GM18508 (cell line): ENCODE data around the gene CATSPERZ.
"Not testable (repeated sequence)": the region's sequence is repeated elsewhere in the genome, so short reads cannot be mapped to it uniquely, and the experiment has no call there.

Experiments used
- ATAC-seq: cut with Tn5 transposase; IDR thresholded peaks from one replicate; pipeline ENCODE4 v1.9.1; 2021; ENCODE audit warnings: moderate number of reproducible peaks; ENCODE audit not compliant: insufficient read depth, unreplicated experiment

The CATSPERZ gene

DNA sequence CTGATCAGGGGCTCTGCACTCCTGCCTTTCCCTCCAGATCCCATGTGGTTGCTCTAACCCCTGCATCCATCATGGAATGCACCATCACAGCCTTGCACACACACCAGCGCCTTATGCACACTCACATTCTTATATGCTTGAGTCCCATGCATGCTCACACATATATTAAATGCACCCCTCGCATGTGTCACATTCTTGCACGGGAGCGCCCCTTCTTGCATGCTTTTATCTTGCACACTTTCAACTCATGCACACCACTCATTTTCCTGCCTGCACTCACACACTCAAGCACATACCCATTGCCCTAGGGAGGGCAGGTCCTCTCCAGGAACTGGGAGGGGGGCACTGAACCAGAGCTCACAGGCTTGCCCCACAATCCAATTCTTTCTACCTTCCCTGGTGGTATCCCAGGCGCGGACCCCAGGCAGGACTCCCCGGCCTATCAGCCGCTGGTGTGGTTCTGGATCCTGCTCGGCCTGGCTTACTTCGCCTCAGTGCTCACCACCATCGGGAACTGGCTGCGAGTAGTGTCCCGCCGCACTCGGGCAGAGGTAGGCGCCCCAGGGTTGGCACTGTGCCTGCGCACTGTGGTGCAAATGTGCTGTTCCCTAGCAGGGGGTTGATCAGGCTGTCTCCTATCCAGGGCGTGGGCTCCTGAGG, 2.3 kb upstream of the CATSPERZ start:
- no peak for ATAC-seq

DNA sequence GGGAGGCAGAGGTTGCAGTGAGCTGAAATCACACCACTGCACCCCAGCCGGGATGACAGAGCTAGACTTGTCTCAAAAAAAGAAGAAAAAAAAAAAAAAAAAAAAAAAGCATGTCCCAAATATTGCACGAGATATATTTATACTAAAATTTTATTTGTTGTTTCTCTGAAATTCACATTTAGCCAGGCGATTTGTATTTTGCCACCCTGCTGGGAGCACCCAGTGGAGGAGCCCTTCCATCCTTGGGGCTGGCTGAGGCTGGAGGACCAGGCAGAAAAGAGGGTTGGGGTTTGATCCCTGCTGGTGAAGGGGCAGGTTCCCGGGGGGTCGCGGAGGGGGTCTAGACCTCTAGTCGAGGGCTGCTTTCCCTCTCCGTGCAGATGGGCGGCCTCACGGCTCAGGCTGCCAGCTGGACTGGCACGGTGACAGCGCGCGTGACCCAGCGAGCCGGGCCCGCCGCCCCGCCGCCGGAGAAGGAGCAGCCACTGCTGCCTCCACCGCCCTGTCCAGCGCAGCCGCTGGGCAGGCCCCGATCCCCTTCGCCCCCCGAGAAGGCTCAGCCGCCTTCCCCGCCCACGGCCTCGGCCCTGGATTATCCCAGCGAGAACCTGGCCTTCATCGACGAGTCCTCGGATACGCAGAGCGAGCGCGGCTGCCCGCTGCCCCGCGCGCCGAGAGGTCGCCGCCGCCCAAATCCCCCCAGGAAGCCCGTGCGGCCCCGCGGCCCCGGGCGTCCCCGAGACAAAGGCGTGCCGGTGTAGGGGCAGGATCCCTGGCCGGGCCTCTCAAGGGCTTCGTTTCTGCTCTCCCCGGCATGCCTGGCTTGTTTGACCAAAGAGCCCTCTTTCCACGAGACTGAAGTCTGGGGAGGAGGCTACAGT, 952 bp upstream of the CATSPERZ start:
- no peak for ATAC-seq

DNA sequence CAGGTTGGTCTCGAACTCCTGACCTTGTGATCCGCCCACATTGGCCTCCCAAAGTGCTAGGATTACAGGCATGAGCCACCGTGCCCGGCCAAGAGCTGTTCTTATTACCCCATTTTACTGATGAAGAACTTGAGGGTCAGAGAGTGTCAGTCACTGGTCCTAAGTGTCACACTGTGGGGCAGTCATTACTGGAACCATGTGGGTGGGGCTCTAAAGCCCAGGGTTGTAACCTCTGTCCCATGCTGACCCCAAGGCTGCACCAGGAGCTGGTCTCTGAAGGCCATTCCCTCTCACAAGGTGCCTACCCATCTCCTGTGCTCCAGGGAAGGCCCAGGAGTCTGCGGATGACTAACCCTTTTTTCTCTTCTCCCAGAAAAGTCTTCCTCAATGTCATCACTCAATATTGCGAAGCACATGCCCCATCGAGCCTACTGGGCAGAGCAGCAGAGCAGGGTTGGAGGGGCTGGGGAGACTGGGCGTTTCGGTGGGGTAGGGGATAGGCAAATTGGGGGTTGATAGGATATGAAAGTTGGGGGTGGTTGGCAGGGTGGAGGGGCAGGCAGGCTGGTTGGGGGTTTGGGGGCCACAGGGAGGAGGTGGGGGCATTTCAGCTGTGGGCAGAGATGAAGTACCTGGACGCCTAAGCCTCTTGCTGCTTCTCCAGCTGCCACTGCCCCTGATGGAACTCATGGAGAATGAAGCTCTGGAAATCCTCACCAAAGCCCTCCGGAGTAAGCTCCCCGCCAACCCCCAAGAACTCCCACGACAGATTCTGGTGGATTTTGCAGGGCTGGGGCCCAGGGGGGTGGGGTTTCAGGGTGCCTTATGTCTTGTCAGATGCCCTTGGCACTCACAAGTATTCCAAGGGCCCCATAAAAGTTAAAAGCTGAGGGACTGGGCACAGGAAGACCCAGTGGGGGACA, 3.2 kb downstream of the CATSPERZ start:
- ATAC-seq: no peak

- ATAC-seq: no peak
Observed at GRCh38 chr11:64304032-64304315, 3.8 kb downstream of the CATSPERZ start.

DNA sequence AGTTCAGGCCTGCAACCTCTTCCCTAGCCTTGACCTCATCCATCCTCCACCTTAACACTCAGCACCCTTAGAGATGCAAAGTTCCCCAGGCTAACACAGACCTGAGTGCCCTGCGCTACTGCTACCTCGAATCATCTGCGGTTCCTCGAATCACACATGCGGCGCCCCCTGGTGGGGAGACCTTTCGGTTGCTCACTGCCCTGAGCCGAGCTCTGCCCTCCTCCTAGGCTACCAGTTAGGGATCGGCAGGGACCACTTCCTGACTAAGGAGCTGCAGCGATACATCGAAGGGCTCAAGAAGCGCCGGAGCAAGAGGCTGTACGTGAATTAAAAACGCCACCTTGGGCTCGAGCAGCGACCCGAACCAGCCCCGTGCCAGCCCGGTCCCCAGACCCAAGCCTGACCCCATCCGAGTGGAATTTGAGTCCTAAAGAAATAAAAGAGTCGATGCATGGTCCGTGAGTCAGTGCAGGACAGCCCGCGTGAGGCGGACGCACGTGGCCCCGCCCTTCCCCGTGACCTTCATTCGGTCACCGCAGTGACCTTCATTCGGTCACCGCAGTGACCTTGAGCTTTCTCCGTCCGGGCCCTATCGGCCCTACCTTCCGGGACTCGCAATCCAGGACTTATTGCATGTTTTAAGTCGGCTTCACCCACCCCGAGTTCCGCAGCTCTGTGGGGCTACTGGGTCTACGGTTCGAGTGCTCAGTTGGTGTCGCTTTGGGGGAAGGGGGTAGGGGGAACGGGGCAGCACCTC, 4.3 kb downstream of the CATSPERZ start:
- peak; percentile 21 for ATAC-seq

GRCh38 chr11:64305075-64305690, 5.0 kb downstream of the CATSPERZ start, which contains the start of gene ESRRA:
Gene ESRRA (plus strand): TSS chr11:64305524. CDS start chr11:64307180, 1,656 bp downstream.
- peak; percentile 48 for ATAC-seq

DNA sequence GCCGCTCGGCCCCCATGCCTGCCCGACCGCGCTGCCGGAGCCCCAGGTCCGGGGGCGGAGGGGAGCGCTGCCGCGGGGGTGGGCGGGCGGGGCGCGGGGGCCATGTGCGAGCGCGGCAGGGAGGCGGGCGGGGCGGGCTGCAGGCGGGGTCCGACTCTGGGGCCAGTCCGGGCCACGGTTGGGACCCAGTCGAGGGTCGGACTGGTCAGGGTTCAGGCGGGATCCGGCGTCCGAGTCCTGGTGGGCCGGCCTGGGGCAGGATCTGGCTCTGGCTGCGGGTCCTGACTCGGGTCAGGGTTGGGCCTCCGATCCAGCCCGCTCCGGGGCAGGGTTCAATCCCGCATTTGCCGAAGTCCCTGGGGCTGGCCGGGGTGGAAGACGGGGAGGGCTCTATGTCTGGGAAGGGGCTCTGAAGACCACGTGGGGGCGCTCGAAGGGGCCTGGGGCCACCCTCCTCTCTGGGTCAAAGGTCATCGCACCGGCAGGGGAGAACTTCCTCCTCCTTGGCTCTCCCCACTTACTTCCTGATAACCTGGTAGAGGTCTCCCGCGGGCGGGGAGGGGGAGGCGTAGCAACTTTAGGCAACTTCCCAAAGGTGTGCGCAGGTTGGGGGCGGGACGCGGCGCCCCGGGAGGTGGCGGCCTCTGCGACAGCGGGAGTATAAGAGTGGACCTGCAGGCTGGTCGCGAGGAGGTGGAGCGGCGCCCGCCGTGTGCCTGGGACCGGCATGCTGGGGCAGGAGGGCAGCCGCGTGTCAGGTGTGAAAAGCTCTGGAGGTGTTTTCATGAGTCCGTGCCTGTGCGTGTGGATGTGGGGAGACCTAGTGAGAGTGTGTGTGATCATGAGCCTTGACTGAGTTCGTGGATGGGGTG, 5.8 kb downstream of the CATSPERZ start:
- no peak for ATAC-seq

DNA sequence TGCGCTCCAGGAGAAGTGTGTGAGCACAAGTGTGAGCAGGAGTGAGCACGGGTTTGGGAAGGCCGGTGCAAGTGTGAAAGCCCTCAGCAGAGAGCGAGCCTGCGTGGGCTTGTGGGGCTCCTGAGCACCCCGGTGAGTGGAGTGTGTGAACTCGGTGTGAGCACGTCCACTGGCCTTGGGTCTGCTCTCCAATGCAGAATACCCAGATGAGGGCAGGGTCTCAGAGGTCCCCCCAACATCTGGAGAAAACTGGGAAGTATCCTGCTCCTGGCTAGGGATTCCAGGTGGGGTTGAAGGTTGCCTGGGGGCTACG, 6.4 kb downstream of the CATSPERZ start:
- ATAC-seq: no peak

- ATAC-seq: no peak
Observed at GRCh38 chr11:64306876-64307622, 6.9 kb downstream of the CATSPERZ start.

DNA sequence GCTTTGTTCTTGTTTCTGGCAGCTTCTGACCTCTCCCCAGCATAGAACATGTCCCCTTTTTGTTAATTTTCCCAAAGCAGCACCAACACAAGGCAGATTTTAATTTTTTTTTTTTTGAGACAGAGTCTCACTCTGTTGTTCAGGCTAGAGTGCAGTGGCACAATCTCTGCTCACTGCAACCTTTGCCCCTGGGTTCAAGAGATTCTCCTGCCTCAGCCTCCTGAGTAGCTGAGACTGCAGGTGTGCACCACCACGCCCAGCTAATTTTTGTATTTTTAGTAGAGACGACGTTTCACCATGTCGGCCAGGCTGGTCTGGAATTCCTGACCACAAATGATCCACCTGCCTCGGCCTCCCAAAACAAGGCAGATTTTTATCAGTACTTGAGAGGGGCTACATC, 7.6 kb downstream of the CATSPERZ start:
- ATAC-seq: not testable (repeated sequence)

DNA sequence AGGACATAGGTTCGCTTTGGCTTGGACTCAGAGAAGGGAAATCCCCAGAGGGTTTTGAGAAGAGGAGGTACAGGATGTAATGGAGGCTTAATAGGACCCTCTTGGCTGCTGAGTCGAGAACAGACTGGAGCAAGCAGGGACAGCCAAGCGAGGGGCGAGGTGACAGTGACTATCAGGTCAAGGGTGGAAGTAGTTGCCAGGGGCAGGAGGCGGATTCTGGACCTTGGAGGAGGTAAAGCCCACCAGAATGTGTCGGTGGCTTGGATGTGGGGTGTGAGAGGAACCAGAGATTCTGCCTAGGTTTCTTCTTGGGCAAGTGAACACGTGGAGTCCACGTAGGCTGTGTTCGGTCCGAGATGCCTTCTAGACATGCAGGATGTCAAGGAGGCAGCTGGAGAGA, 12.8 kb downstream of the CATSPERZ start:
- ATAC-seq: no peak

DNA sequence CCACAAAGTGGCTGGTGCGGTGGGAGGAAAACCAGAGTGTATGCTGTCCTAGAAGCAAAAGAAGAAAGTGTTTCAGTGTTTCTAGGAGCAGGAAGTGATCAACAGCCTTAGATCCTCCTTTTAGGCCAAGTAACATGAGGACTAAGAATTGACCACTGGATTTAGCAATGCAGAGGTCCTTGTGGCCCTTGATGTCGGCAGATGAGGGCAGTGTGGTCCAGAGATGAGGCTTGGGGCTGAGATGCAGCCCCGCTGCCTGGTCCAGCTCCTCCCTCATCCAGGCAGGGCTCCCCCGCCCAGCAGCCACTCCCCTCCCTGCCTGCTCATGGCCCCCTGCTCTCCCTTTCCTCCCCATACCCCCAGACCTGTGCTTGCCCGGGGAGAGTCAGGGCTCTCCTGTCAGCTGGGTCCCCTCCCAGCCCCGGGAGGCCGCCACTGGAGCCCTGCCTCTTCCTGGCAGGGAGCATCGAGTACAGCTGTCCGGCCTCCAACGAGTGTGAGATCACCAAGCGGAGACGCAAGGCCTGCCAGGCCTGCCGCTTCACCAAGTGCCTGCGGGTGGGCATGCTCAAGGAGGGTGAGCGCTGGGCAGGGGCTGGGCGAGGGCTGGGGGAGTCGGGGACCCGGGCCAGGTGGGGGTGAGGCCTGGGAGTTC, 13.5 kb downstream of the CATSPERZ start:
- no peak for ATAC-seq

DNA sequence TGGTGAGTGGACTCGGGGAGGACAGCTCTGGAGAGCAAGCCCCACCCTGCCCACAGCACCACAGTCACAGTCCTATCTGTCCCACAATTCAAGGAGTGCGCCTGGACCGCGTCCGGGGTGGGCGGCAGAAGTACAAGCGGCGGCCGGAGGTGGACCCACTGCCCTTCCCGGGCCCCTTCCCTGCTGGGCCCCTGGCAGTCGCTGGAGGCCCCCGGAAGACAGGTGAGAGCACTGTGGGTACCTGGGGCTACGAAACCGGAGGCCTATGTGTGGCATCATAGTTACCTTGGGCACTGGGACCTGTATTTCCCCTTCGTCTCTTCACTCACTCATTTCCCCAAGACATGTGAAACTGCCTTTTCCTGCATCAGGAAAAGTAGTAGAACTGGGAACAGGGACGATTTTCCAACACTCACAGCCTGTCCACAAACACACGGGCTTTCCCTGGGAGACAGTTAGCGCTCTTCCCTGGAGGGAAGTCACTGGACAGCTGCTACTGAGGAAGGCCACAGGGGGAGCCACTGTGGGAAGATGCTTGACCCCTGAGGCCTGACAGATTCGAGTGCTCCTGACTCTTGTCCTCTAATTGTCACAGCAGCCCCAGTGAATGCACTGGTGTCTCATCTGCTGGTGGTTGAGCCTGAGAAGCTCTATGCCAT, 14.1 kb downstream of the CATSPERZ start:
- no peak for ATAC-seq

DNA sequence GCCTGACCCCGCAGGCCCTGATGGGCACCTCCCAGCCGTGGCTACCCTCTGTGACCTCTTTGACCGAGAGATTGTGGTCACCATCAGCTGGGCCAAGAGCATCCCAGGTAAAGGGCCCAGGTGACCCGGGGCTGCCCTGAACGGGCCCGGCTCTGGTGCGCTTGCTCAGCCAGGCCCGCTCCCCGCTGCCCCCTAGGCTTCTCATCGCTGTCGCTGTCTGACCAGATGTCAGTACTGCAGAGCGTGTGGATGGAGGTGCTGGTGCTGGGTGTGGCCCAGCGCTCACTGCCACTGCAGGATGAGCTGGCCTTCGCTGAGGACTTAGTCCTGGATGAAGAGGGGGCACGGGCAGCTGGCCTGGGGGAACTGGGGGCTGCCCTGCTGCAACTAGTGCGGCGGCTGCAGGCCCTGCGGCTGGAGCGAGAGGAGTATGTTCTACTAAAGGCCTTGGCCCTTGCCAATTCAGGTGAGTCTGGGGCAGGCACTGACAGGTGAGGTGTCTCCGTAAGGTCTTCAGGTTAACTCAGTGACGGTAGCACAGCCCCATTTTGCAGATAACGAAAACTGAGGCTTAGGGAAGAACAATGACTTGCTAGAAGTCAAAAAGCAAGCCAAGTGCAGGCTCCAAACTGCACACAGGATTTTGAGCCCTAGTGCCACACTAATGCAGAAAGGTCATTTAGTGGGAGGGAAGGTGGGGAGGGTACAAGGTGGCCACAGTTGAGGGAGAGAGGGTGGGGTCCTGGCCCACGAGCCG, 14.8 kb downstream of the CATSPERZ start:
- no peak for ATAC-seq

DNA sequence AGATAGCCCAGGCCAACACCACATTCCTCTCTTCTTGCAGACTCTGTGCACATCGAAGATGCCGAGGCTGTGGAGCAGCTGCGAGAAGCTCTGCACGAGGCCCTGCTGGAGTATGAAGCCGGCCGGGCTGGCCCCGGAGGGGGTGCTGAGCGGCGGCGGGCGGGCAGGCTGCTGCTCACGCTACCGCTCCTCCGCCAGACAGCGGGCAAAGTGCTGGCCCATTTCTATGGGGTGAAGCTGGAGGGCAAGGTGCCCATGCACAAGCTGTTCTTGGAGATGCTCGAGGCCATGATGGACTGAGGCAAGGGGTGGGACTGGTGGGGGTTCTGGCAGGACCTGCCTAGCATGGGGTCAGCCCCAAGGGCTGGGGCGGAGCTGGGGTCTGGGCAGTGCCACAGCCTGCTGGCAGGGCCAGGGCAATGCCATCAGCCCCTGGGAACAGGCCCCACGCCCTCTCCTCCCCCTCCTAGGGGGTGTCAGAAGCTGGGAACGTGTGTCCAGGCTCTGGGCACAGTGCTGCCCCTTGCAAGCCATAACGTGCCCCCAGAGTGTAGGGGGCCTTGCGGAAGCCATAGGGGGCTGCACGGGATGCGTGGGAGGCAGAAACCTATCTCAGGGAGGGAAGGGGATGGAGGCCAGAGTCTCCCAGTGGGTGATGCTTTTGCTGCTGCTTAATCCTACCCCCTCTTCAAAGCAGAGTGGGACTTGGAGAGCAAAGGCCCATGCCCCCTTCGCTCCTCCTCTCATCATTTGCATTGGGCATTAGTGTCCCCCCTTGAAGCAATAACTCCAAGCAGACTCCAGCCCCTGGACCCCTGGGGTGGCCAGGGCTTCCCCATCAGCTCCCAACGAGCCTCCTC, 15.7 kb downstream of the CATSPERZ start:
- ATAC-seq: not testable (repeated sequence)
